Endothelial cell of umbilical vein (primary cell): ENCODE measurements around the gene CLEC12A. TPM values are rescaled to one million over a fixed set of nuclear protein-coding genes. Genes with fewer than 3 reads are reported as not detected.

Experiments
- BruUV-seq: library from RNA; stranded (reverse); fragments of 400-500 nt; replicated peaks from 2 replicates; lab custom pipeline; 2021; lab: Mats Ljungman, UMichigan
- CTCF ChIA-PET: fragments of 300-600, 350-600 bp; sonication (Branson Sonifier 250); formaldehyde crosslinking; loops from one replicate; lab custom pipeline; 2021; ENCODE audit warnings: antibody characterized with exemption, inconsistent platforms; lab: Charles Lee
- POLR2A ChIA-PET: fragments of 300-600, 350-600 bp; sonication (Branson Sonifier 250); formaldehyde crosslinking; loops from one replicate; lab custom pipeline; 2021; ENCODE audit warnings: antibody characterized with exemption, inconsistent platforms; lab: Charles Lee
- DNase-seq: peaks from one replicate; pipeline ENCODE4 v3.0.0-alpha.2; 2011; ENCODE audit warnings: low read depth, low spot score
- FAIRE-seq: peaks from 2 replicates; lab custom pipeline; 2011; peaks lifted over from hg19 to GRCh38; lab: Jason Lieb, UNC
- H2AFZ ChIP-seq: 2 replicates; pipeline ENCODE4 v1.6.0; 2012; ENCODE audit warnings: low read depth, low read length, control low read depth, inconsistent platforms
- H3K27ac ChIP-seq: 2 replicates; pipeline ENCODE4 v1.5.1; 2011; ENCODE audit warnings: low read depth, mild to moderate bottlenecking, control low read depth, low read length, moderate library complexity; ENCODE audit not compliant: insufficient read depth
- H3K27me3 ChIP-seq, 2 experiments: 2 replicates each; pipeline versions ENCODE4 v1.6.0 to v1.6.1; 2011; ENCODE audit warnings: low read length in 2 of 2, mixed read lengths in 1 of 2; ENCODE audit not compliant: control insufficient read depth in 2 of 2, insufficient read depth in 2 of 2
- H3K36me3 ChIP-seq, 2 experiments: 2 replicates in 1 of 2; 3 replicates in 1 of 2; pipeline ENCODE4 v1.5.1; 2011; ENCODE audit warnings: low read length in 2 of 2, mild to moderate bottlenecking in 1 of 2, moderate library complexity in 1 of 2; ENCODE audit not compliant: control insufficient read depth in 2 of 2, insufficient read depth in 2 of 2; ENCODE audit errors: extremely low read depth in 1 of 2
- H3K4me1 ChIP-seq: 3 replicates; pipeline ENCODE4 v1.5.1; 2011; ENCODE audit warnings: mild to moderate bottlenecking, low read length; ENCODE audit not compliant: control insufficient read depth, insufficient read depth; ENCODE audit errors: extremely low read depth
- H3K4me2 ChIP-seq: 2 replicates; pipeline ENCODE4 v1.6.1; 2011; ENCODE audit warnings: low read length, control low read depth, mixed read lengths; ENCODE audit not compliant: insufficient read depth
- H3K4me3 ChIP-seq, 3 experiments: fragments of 200-600 bp in 1 of 3; sonication (generic), shearing (Covaris generic) in 1 of 3; replicated peaks in 1 of 3; 2 replicates each; pipeline ENCODE4 v1.5.1; 2011 to 2016; ENCODE audit warnings: control low read depth in 3 of 3, low read length in 3 of 3, mild to moderate bottlenecking in 2 of 3, inconsistent platforms in 1 of 3, low read depth in 1 of 3, moderate library complexity in 1 of 3; ENCODE audit not compliant: insufficient read depth in 1 of 3
- H3K79me2 ChIP-seq: 2 replicates; pipeline ENCODE4 v1.6.0; 2012; ENCODE audit warnings: low read length, inconsistent platforms; ENCODE audit not compliant: control insufficient read depth, insufficient read depth
- H3K9ac ChIP-seq: replicated peaks from 2 replicates; pipeline ENCODE3; 2011; ENCODE audit warnings: low read length, control low read depth; ENCODE audit not compliant: insufficient read depth; ENCODE audit errors: extremely low read depth
- H3K9me1 ChIP-seq: replicated peaks from 3 replicates; pipeline ENCODE4 v1.6.0; 2011; ENCODE audit warnings: mild to moderate bottlenecking, low read length; ENCODE audit not compliant: control insufficient read depth, insufficient read depth; ENCODE audit errors: extremely low read depth
- H3K9me3 ChIP-seq: replicated peaks from 2 replicates; pipeline ENCODE4 v1.5.1; 2012; ENCODE audit warnings: low read length, inconsistent platforms; ENCODE audit not compliant: control insufficient read depth, insufficient read depth
- H4K20me1 ChIP-seq: replicated peaks from 2 replicates; pipeline ENCODE3; 2011; ENCODE audit warnings: mild to moderate bottlenecking, low read length; ENCODE audit not compliant: control insufficient read depth, insufficient read depth; ENCODE audit errors: extremely low read depth
- CTCF ChIP-seq, 2 donors: IDR thresholded peaks; 1 replicate in 1 of 2; 2 replicates in 1 of 2; pipeline ENCODE4 v1.5.1; 2011; ENCODE audit warnings: low read length in 2 of 2, mild to moderate bottlenecking in 2 of 2, moderate library complexity in 2 of 2, control low read depth in 1 of 2, inconsistent platforms in 1 of 2, low read depth in 1 of 2; ENCODE audit not compliant: insufficient read depth in 1 of 2; ENCODE audit errors: extremely low read depth in 1 of 2
- EZH2 ChIP-seq: IDR thresholded peaks from 2 replicates; pipeline ENCODE4 v1.6.1; 2012; ENCODE audit warnings: borderline replicate concordance, low read depth, mild to moderate bottlenecking, moderate library complexity, low read length, inconsistent platforms; ENCODE audit not compliant: severe bottlenecking
- FOS ChIP-seq: IDR thresholded peaks from 2 replicates; pipeline ENCODE4 v1.6.1; 2011; ENCODE audit warnings: mild to moderate bottlenecking, low read length, moderate library complexity, borderline replicate concordance; ENCODE audit not compliant: insufficient read depth
- GATA2 ChIP-seq: IDR thresholded peaks from 2 replicates; pipeline ENCODE4 v1.7.0; 2011; ENCODE audit warnings: low read depth, mild to moderate bottlenecking, moderate library complexity, mixed read lengths, low read length; ENCODE audit not compliant: insufficient read length, insufficient read depth
- MYC ChIP-seq: IDR thresholded peaks from one replicate; pipeline ENCODE4 v1.6.1; 2011; ENCODE audit warnings: mild to moderate bottlenecking, low read depth, low read length
- POLR2A ChIP-seq: IDR thresholded peaks from 2 replicates; pipeline ENCODE4 v1.6.1; 2012; ENCODE audit warnings: low read depth, mild to moderate bottlenecking, control low read depth, low read length
- POLR2AphosphoS5 ChIP-seq: IDR thresholded peaks from 2 replicates; pipeline ENCODE4 v1.6.1; 2012; ENCODE audit warnings: low read depth, mild to moderate bottlenecking, control low read depth, low read length, moderate library complexity; ENCODE audit not compliant: insufficient read depth
- dilution Hi-C: fragments of 300-500 bp; cut with MboI; formaldehyde crosslinking; loops from one replicate; pipeline ENCODE4 v1.15.0; 2019; ENCODE audit warnings: low sequenced_read_pairs; ENCODE audit not compliant: extremely low pct_ligation_motif_present
- intact Hi-C: fragments of 100-400 bp; cut with micrococcal nuclease; formaldehyde crosslinking; loops from one replicate; pipeline ENCODE4 v1.10.0; 2022
- polyA plus RNA-seq, 4 experiments: library from polyadenylated mRNA; depleted of rRNA in 3 of 4; stranded (reverse) in 3 of 4; unstranded in 1 of 4; fragments of >200 nt; gene quantifications; 2 replicates each; pipeline versions ENCODE4 v1.2.1 to v1.2.3, GENCODE V29; 2011 to 2012; ENCODE audit warnings: missing spikeins in 1 of 4
- total RNA-seq: library from RNA; stranded (reverse); gene quantifications from 2 replicates; pipeline ENCODE4 v1.2.3, GENCODE V29; 2021
- TF ChIP-seq, protein P1 (sequence below): IDR thresholded peaks from 2 replicates; pipeline ENCODE4 v1.6.1; 2011; ENCODE audit not compliant: insufficient read depth, insufficient read length

CLEC12A gene
- total and polyA plus RNA-seq, 2 donors (not counting 3 experiments of a cell fraction or from before 2014, with no cell fraction given), result not detected

DNA sequence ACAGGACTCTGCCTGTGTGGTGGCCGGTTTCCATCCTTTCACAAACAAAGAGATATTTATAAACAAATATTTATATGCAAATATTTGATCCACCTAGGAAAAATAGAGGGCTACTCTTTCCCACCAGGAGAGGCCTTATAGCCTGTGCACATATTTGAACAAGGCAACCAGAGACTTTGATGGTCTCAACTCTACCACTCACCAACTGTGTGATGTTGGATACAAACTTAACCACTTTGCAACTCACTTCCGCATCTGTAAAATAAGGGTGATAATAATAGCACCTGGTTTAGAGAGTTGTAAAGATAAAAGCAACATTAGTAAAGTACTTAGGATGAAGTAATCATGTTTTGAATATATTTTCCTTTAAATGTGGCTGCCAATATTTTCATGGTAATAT is 1.5 kb upstream of the CLEC12A start:
- no peak overlapping the region for H3K4me3 ChIP-seq
- no TSS peak for BruUV-seq
- DNase-seq (no peak), FAIRE-seq (no peak)
- no peak overlapping the region for H3K9ac ChIP-seq
- intact Hi-C loops, result no loop called here
- no peaks in the 10 kb centered on the region for H3K4me1 ChIP-seq
- H3K36me3 ChIP-seq, result no peaks in the 10 kb centered on the region
- no peaks in the 10 kb centered on the region for H3K9me1 ChIP-seq
- no peaks in the 10 kb centered on the region for H3K9me3 ChIP-seq
- peaks cover 2 to 5% of the 10 kb centered on the region in 2 experiments for H3K27me3 ChIP-seq
- H2AFZ ChIP-seq, result no peak overlapping the region
- POLR2A ChIA-PET, result no interaction called here
- CTCF ChIA-PET, result interaction anchor here (0.9 to 1.8 kb wide), 3 partner anchors 9 to 193 kb away, joined by 3 to 4 read pairs (median 3); no protein-coding TSS in a partner anchor
- H3K79me2 ChIP-seq, result no peaks in the 10 kb centered on the region
- dilution Hi-C loops, result no loop called here
- H3K4me2 ChIP-seq, result no peak overlapping the region
- H4K20me1 ChIP-seq, result no peaks in the 10 kb centered on the region
- TF ChIP-seq CTCF (IDR thresholded peaks at IDR 0.05; ENCODE audit: extremely low read depth in 1 of 2, insufficient read depth in 1 of 2, low read depth in 1 of 2, low read length in 2 of 2) (no peak), EZH2 (no peak), POLR2AphosphoS5 (no peak), GATA2 (no peak), FOS (no peak), POLR2A (no peak), MYC (no peak)
- TF ChIP-seq, protein P1, sequence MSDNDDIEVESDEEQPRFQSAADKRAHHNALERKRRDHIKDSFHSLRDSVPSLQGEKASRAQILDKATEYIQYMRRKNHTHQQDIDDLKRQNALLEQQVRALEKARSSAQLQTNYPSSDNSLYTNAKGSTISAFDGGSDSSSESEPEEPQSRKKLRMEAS, result no peak
- no peak overlapping the region for H3K27ac ChIP-seq
